ENCODE results near the gene ZNF618.

ZNF618 gene

DNA sequence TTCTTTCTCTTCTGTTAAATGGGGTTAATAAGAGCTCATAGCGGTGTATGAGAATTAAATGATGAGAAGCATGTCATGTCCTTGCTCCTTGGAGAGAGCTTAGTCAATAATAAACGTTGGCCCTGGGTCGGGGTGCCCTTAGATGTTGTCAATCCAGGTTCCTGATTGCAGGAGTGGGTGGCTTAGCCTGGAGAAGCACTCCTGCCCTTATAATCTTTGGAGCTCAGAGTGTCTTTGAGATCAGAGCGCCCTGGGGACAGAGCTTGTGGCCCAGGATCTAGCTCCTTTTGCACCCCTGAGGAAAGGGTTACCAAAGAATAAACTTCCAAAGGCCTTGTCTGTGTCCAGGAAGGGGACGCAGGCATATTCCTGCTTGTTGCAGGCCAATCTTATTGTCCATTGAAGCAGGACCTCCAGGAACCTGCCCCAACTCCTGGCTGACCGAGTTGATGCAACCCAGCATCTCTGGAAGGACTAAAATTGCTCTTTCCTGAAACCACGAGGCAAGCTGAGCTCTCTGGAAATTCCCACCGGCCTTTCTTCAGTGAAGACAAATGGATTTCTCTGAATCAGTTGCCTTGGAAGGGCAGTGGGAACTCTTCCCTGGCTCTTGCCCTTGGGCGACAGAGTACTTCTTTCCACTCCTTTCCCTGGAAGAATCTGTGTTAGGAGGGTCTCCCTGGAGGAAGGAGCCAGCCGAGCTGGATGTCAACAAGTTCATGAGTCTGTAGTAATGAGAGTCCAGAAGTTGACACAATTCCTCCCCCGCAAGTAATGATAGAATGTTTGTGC lies 208.4 kb downstream of the ZNF618 start:
- DNase-seq = no peak

DNA sequence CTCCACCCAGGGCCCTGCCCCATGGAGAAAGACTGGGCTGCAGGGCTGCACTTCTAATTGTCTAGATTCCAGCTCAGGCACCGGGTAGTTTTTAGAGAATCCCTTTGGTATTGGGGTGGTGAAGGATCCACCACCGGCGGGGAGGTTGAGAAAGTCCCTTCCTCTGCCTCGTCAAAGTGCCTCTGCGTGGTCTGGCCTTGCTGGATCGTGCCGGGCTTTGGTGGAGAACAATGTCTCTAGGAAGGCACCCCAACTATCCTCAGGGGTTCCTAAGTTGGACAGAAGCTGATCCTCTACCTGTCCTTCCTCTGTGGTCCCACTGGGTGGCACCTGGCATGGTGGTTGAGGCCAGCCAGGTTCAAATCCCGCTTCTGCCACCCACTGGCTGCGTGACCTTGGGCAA lies 209.3 kb downstream of the ZNF618 start:
- no peak for DNase-seq

DNA sequence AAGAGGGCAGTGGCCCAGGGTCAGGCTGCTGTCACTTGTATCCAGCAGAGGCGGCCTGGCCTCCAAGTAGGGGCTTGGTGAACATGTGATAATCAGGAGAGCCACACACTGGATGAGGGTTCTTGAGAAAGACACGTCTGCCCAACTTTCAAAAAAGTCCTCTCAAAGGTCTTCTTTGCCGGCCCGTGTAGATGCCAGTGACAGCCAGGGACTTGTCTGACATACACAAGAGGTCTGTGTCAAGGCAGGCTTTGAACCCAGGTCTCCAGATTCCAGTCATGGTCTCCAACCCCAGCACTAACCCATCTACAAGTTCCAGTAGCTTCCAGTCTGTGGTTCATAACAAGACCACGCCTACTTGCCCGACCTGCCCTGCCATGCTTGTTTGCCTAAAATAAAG lies 209.9 kb downstream of the ZNF618 start:
- DNase-seq = no peak

DNA sequence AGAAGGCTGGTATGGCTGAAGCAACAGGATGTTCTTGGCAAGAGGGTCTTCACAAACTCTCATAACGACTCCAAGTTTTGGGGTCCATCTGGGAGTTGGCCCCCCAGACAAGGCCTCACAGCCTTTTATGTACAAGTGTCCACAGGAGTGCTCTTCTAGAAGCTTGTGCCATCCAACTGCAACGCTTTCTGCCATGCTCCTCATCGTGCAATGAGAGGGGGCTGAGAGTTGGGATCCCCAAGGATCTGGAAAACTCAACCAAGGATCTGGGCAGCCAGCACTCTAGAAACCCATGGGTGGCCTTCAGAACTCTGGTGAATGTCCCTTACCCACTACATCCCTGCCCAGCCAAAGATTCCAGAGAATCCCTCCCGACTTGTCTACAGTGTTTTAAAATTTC lies 210.5 kb downstream of the ZNF618 start:
- DNase-seq = no peak

DNA sequence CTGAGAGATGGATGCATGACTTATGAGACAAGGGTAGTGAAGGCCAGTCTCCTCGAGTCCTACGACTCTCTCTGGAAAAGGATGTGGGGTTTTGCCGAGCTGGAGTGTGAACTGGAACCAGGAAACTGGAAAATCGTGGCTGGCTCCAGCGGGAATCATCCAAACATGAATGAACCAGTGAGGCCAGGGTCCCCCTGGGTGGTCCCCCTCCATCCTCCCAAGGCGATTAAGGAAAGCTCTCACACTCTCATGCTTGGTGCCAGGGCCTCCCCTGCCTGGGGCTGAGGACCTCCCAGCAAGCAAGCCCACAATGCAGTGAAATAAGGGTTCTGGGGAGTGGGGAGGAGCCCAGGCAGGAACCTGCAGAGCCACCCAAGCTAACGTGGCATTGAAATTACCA lies 211.6 kb downstream of the ZNF618 start:
- no peak for DNase-seq

DNA sequence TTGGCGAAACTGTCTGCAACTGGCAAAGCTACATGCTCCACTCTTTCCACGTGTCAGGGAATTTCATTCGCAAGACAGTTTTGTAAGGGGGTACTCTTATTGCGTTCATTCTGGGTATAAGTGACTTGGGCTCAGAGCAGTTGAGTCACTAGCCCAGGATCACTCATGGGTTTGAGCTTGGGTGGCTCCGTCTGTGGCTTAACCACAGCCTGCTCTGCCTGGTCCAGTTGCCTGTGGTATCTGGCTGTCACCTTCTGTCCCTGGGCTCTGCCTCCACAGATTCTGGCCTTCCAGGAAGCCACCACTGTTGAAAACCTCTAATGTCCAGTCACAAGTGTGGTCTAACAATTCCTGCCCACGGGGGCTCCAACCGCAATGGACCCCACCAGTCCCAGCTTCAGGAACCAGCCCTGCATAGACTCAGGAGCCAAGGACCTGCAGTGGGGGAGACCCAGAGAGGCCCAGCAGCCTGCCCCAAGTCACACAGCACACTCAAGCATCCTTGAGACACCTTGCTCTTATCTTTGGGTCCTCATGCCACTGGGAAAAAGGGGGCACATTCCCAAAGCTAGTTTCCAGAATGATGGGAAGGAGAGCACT lies 212.6 kb downstream of the ZNF618 start:
- no peak for DNase-seq

DNA sequence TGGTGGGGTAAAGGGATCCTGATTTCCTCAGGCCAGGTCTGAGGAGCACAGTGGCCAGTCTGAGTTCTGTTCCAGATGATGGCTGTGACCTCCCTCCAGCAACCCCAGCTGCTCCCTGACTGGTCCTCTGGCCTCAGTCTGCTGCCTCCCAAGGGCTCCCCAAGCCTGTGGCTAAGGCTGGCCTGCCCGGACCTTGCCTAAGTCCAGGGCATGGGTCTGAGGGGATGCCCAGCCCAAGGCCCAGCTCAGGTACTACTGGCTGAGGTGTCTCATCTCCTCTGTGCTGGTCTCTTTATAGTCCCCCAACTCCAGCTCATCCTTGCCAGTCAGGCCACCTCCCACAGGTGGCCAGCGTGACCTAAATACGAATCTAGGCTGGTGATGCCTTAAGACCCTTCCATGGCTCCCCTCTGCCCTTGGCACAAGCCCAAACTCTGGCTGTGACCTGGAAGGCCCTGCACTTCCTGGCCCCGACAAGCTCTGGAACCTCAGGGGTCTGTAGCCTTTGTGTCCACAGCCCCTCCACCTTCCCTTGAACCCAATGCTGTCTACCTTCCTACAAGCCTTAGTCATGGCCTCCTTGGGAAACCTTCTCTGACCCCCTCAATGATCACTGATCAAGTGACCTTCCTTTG lies 213.2 kb downstream of the ZNF618 start:
- no peak for DNase-seq

DNA sequence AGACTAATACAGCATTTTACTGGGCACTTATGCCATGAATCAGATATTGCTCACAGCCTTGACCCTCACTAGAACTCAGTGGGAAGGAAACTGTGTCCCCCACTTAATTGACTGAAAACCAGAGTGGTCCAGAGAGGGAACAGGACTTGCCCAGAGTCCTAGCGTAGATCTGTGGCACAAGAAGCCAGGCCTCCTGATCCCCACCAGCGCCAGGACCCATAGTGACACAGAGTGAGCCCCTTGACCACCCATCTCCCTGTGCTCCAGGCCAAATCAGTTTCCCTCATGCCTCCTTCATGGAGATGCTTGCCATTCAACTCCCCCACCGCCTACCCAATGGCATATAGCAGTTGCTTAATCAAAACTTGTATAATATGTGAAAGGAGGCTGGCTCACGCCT lies 214.7 kb downstream of the ZNF618 start:
- no peak for DNase-seq

DNA sequence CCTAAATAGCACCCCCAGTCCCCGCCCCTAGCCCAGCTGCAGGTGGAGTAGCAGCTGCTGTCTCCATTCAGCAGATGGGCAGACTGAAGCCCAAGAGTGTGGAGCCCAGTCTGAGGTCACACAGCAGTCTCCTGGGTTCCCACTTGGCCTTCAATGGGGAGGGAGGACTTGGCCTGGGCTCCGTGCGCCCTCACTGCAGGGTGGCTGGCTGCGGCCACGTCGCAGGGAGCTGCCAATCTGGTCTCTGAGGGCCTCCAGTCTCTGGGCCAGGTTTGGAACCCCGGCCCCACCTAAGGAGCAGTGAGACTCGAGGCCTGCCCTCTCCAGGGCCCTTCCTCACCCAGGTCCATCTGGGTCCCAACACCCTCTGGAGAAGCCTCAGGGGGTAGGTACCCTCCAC lies 215.6 kb downstream of the ZNF618 start:
- DNase-seq = no peak

DNA sequence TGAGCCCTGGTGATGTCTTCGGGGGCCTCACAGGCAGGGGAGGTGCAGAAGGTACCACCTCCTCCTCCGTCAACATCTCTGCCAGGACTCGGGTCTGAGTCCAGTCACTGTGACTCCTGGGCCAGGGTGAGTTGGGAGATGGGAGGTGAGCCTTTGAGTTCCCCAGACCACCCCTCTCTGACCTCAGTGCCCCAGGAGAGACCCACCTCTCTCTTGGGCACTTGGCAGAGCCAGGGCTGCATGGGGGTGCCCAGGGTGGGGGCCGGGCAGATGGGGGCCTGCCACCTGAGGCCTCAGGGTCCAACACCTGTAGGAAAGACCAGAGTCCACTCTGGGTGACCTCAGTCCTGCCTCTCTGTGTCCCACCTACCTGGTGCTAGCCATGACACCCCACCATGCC lies 216.2 kb downstream of the ZNF618 start:
- DNase-seq = no peak

DNA sequence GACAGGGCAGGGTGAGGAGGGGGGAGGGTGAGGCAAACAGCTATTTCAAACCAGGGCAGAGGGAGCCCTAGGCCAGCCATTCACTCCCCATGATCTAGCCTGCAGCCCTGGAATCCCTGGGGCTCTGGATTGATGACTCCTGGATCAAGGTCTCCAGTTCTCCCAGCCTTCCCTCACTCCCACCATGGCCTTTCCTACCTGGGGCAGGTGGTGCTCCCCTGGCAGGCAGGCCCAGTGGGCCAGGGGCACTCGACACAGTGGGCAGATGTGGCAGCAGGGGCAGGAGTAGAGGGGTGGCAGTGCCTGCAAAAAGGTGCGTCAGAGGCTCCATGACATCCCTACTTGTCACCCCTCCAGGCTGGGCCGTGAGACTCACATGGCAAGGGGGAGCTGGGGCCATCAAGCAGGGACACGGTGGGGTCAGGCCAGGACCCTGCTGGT lies 216.9 kb downstream of the ZNF618 start:
- no peak for DNase-seq

DNA sequence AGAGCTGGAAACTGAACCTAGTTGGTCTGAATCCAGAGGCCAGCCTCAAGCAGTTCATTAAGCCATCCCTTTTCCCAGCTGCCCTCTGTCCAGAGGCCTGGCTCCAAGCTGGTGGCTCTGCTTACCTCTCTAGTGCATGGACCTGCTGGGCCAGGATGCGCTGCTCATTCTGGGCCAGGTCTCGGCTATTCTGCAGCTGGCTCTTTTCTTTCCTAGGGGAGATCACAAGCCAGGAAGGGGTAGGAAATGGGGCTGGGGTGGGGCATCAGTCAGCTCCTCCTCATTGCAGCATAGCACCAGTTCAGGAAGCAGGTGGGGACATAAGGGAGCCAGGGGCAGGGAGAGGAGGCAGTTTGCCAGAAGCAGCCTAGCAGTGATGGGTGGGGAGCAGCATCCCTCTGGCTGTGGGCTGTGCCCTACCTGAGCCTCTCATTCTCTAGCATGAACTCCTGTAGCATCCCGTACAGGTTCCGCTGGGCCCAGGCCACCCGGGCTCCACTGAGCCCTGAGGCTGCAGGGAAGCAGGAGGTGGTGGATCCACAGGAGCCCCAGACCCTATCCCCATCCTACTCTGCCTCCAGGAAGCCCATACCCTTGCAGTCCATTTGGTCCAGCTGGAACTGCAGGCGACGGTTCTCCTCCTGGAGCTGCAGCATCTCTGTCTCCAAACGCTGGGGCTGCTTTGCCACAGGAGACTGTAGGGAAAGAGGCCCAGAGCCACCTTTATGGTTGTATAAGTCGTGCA lies 217.8 kb downstream of the ZNF618 start:
- no peak for DNase-seq

DNA sequence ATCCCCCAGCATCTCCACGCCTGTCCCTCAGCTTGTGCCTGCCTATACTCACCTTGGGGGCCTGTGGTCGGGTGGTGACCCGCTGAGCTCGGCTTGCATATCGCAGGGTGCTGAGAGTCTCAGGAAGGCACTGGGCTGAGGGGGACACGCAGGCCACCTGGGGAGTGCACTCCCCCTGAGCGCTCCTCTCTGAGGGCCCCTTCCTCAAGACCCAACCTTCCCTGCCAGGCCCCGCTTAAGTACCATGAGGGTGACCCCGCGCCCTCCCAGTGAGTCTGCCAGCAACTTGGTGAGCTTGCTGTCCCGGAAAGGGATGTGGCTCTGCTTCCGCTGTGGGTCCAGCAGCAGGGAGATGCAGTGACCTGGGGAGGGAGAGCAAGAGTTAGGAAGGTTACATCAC lies 218.9 kb downstream of the ZNF618 start:
- no peak for DNase-seq

DNA sequence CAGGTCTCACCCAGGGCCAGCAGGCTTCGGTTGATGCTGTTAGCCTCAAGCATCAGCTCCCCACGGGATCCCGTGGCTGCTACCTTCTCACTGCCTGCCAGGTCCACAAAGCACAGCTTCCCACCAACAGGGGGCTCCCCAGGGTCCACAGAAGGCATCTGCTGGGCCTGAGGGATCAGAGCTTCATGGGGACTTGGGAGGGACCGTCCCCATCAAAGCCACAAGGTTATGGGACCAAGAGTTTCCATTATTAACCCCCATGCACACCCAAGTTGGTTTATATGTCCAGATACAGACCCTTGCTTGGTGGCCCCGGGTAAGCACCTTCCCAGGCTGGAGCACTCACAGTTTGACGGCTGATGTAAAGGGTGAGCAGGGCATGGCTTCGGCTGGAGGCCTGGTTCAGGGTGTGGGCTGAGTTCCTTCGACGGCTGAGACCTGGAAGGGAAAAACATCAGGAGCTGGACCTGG lies 220.0 kb downstream of the ZNF618 start:
- no peak for DNase-seq

DNA sequence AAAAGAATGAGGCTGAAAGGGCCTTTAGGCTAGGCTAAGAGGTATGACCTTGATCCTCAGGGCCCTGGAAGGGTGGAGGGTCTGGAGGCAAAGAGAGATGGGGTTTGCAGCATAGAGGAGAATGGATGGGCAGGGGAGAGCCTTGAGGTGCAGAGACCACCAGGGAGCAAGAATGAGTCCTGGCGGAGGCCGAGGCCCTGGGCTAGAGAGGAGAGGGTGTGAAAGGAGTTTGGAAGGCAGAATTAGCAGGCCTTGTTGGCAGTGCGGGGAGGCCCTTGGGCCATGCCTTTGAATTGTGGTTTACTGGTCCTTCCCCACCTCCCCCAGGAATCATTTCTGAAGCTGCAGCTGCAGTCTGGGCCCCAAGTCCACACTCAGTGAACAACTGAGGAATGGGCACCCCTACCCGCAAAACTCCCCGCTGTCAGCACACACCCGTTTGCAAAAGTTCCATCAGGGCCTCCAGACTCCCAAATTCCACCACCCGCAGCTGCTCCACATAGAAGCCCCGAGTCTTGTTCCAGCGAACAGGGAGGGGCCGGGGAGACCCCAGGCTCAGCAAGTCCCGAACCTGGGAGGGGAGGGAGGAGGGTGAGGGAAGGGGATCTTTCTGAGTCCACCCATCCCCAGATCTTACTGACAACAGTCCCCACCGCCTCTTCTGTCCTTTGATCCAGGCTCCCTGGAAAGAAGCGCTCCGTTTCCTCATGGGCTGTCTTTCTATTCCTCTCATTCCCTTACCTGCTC lies 220.9 kb downstream of the ZNF618 start:
- no peak for DNase-seq

DNA sequence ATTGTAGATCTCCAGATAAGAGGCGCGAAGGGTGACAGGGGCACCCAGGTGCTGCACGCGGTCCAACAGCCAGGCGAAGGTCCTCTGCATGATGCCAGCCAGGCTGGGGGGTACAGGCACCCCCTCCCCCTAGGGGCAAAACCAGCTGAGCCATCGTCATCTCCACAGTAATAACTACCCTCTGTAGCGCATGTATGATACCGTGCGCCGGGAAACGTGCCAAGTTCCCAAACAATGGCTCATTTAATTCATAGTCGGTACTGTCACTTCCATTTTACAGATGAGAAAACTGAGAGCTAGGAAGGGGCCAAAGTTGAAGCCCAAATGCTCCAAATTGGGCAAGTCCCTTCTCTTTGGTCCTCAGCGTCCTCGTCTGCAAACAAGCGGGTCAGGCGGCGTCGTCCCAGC lies 221.5 kb downstream of the ZNF618 start:
- no peak for DNase-seq

DNA sequence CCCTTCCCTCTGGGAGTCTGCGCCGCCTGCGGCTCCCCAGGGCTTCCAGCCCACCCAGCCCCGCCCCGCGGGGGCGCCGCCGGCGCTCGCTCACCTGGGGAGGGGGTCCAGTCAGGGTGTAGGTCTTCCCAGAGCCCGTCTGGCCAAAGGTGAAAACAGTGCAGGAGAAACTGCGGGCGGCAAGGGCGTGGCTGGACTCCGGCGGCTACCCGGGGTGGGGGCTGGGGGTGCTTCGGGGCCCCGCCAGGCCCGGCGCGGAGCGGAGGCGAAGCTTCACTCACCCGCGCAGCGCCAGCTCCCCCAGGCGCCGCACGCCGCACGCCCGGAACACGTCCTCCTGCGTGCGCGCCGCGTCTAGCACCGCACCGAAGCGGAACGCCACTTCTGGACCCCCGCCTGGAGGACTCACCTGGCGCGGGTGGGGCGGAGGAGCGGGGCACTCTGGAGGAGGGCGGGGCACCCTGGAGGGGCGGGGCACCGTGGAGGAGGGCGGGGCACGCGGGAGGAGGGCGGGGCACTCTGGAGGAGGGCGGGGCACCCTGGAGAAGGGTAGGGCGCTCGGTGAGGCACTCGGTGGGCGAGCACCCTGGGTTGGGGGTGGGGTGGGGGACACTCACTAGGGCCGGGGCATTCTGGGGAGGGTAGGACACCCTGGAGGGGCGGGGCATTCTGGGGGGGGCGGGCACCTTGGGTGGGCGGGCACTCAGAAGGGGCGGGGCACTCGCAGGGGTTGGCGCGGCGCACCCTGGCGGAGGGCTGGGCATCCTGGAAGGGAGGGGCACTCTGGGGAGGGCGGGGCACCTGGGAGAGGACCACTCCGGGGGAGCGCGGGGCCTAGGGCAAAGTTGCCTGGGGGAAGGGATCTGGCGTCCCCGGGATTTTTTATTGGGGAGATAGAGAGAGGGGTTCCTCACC lies 222.2 kb downstream of the ZNF618 start:
- no peak for DNase-seq

DNA sequence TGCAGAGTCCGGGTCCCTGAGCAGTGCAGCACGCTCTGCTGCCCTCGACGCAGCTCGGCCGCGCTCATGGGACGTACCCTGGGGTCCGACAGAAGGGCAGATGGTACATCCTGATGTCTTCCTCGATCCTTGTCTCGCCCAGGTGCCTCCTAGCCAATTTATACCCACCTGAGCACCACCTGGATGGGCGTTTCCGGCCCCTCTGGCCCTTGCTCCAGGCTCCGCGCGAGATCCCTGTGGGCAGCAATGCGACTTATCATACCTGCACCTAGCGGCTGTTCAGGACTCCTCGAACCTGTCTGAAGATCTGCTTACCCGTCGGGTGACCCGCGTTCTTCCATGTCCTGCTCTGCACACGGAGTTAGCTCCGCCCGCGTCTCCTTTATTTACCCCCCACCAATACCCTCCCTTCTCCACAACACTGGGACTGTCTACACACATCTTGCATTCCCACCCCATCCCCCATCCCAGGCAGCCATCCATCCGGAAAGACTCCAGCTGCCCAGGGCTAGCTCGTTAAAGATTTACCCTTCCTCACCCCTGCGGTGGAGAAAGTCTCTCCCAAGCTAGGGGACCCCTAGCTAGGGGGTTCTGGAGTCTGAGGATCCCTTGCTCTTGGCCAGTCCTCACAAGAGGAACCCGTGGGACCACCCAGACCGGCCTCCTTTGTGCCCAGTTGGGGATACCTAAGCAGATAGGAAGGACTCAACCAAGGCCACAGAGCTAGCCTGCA lies 223.0 kb downstream of the ZNF618 start, which contains the start of gene KIF12:
Gene KIF12 (minus strand): TSS at position 357 of the 733 bp plus-strand sequence. CDS start 16 bp downstream, at position 341.
- DNase-seq = no peak

DNA sequence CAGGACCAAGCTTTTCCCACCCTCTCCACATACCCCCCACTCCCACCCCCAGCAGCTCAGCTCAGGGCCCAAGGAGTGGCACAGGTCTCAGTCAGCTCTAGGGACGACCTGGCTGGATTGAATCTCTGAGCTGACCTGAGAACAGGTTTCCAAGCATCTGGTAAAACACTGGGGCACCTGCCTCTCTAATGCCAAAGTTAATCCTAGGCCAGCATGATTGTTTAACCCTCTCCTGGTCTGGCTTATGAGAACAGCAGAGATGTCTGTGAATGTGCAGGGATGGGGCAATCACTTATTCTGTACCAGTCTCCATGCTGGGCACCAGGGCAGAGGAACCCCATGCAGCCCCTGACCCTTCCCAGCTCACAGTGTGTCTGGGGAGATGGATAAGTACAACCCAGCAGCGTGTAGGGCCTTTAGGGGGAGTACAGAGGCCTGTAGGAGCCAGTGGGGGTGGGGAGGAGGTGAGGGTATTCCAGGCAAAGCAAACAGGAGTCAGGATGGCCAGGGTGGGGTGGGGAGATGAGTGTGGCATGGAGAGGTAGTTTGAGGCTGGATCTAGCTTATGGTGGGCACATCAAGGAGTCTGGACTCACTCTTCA lies 223.7 kb downstream of the ZNF618 start:
- DNase-seq = no peak

DNA sequence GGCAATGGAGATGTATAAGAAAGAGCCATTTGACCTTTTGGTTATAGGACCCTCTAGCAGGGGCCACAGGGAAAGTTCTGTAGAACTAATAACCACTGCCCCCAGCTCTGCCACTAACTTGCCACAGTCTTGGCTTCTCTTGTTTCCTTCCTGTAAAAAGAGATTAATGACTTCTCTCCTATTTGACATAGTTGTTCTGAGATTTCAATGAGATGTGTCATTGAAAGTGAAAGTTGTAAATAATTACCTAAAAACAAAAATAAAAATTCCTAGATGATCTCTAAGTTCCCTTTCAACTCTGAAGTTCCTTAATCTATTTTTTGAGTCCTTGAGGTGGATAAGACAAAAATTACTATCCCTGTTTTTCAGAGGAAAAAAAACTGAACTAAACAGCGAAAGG lies 224.4 kb downstream of the ZNF618 start:
- no peak for DNase-seq
